Ovary (tissue), 3 donors: ENCODE data around the gene ZNF157.
"Not testable (repeated sequence)": the region's sequence is repeated elsewhere in the genome, so short reads cannot be mapped to it uniquely, and the experiment has no call there.

Source experiments
- EP300 ChIP-seq: sonication (generic); formaldehyde crosslinking; IDR thresholded peaks from one replicate; pipeline ENCODE4 v1.6.1; 2017; ENCODE audit warnings: antibody characterized with exemption
- POLR2A ChIP-seq: fragments of 450-650 bp; IDR thresholded peaks from one replicate; pipeline ENCODE4 v1.6.1; 2017; ENCODE audit warnings: antibody characterized with exemption, mild to moderate bottlenecking, moderate library complexity
- TF ChIP-seq, protein P1 (sequence below), 3 donors: fragments of 450-650 bp in 2 of 3; fragments of 200-600 bp in 1 of 3; IDR thresholded peaks; one replicate each; pipeline versions ENCODE4 v1.5.1 to v1.8.0; 2016 to 2022; ENCODE audit warnings: antibody characterized with exemption in 3 of 3, mild to moderate bottlenecking in 1 of 3
- donor health status: DM: no; HTN: no; CAD: no.

DNA sequence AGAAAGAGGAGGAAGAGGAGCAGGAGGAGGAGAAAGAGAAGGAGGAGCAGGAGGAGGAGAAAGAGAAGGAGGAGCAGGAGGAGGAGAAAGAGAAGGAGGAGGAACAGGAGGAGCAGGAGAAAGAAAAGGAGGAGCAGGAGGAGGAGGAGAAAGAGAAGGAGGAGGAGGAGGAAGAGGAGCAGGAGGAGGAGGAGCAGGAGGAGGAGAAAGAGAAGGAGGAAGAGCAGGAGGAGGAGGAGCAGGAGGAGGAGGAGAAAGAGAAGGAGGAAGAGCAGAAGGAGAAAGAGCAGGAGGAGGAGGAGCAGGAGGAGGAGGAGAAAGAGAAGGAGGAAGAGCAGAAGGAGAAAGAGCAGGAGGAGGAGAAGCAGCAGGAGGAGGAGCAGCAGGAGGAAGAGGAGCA, 10.5 kb downstream of the ZNF157 start:
- TF ChIP-seq, protein P1, sequence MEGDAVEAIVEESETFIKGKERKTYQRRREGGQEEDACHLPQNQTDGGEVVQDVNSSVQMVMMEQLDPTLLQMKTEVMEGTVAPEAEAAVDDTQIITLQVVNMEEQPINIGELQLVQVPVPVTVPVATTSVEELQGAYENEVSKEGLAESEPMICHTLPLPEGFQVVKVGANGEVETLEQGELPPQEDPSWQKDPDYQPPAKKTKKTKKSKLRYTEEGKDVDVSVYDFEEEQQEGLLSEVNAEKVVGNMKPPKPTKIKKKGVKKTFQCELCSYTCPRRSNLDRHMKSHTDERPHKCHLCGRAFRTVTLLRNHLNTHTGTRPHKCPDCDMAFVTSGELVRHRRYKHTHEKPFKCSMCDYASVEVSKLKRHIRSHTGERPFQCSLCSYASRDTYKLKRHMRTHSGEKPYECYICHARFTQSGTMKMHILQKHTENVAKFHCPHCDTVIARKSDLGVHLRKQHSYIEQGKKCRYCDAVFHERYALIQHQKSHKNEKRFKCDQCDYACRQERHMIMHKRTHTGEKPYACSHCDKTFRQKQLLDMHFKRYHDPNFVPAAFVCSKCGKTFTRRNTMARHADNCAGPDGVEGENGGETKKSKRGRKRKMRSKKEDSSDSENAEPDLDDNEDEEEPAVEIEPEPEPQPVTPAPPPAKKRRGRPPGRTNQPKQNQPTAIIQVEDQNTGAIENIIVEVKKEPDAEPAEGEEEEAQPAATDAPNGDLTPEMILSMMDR (IDR thresholded peaks at IDR 0.05): not testable (repeated sequence)
- not testable (repeated sequence) for TF ChIP-seq EP300, POLR2A
